GM18870 (cell line): ENCODE measurements around the gene AGAP1.

ENCODE experiments used
- ATAC-seq: cut with Tn5 transposase; IDR thresholded peaks from one replicate; pipeline ENCODE4 v1.9.1; 2021; ENCODE audit warnings: moderate library complexity; ENCODE audit not compliant: unreplicated experiment

The AGAP1 gene

GRCh38 chr2:235855011-235855410 lies 361.2 kb downstream of the AGAP1 start:
- ATAC-seq: no peak

GRCh38 chr2:235856151-235856854 lies 362.5 kb downstream of the AGAP1 start:
- ATAC-seq: no peak

- no peak for ATAC-seq
These were observed 363.8 kb downstream of the AGAP1 start for GRCh38 chr2:235857598-235857997.

- no peak for ATAC-seq
These were observed 365.0 kb downstream of the AGAP1 start for GRCh38 chr2:235858881-235859280.

- ATAC-seq: no peak
These were observed 365.8 kb downstream of the AGAP1 start for GRCh38 chr2:235859651-235860050.

- no peak for ATAC-seq
These were observed 366.3 kb downstream of the AGAP1 start for GRCh38 chr2:235860111-235860510.

- no peak for ATAC-seq
These were observed 367.0 kb downstream of the AGAP1 start for GRCh38 chr2:235860871-235861270.

- ATAC-seq: no peak
These were observed 367.5 kb downstream of the AGAP1 start for GRCh38 chr2:235861383-235861782.

- no peak for ATAC-seq
These were observed 369.6 kb downstream of the AGAP1 start for GRCh38 chr2:235863414-235863813.

GRCh38 chr2:235864302-235864701 lies 370.5 kb downstream of the AGAP1 start:
- no peak for ATAC-seq

GRCh38 chr2:235864733-235865515 lies 371.1 kb downstream of the AGAP1 start:
- no peak for ATAC-seq

GRCh38 chr2:235866373-235866772 lies 372.5 kb downstream of the AGAP1 start:
- no peak for ATAC-seq

GRCh38 chr2:235868224-235868623 lies 374.4 kb downstream of the AGAP1 start:
- ATAC-seq: no peak

GRCh38 chr2:235868645-235869044 lies 374.8 kb downstream of the AGAP1 start:
- ATAC-seq: no peak

- ATAC-seq: no peak
These were observed 376.7 kb downstream of the AGAP1 start for GRCh38 chr2:235870515-235870914.

GRCh38 chr2:235876099-235876679 lies 382.3 kb downstream of the AGAP1 start:
- ATAC-seq: no peak

GRCh38 chr2:235877275-235877802 lies 383.5 kb downstream of the AGAP1 start:
- no peak for ATAC-seq

- ATAC-seq: no peak
These were observed 385.3 kb downstream of the AGAP1 start for GRCh38 chr2:235879116-235879515.

- no peak for ATAC-seq
These were observed 389.8 kb downstream of the AGAP1 start for GRCh38 chr2:235883675-235884074.

- ATAC-seq: no peak
These were observed 395.4 kb downstream of the AGAP1 start for GRCh38 chr2:235889302-235889630.

- no peak for ATAC-seq
These were observed 399.4 kb downstream of the AGAP1 start for GRCh38 chr2:235893129-235893698.

- no peak for ATAC-seq
These were observed 401.0 kb downstream of the AGAP1 start for GRCh38 chr2:235894839-235895238.
